Suppressor macrophage treated with lipopolysaccharide for 4 hours (primary cell): ENCODE measurements around the gene LARP1.
"Not testable (repeated sequence)": the region's sequence is repeated elsewhere in the genome, so short reads cannot be mapped to it uniquely, and the experiment has no call there.

Experiments used
- DNase-seq: peaks from one replicate; pipeline ENCODE4 v3.0.0-alpha.2; 2020

The LARP1 gene

GRCh38 chr5:154830596-154830995 lies 75.4 kb downstream of the LARP1 start:
- DNase-seq, result no peak

- DNase-seq, result no peak
Measured at GRCh38 chr5:154831451-154831850, 76.3 kb downstream of the LARP1 start.

GRCh38 chr5:154832804-154833203 lies 77.6 kb downstream of the LARP1 start:
- DNase-seq, result not testable (repeated sequence)

GRCh38 chr5:154834053-154834452 lies 78.9 kb downstream of the LARP1 start:
- DNase-seq, result no peak

GRCh38 chr5:154835701-154836052 lies 80.5 kb downstream of the LARP1 start:
- DNase-seq, result not testable (repeated sequence)

GRCh38 chr5:154836225-154836624 lies 81.0 kb downstream of the LARP1 start:
- no peak for DNase-seq

- DNase-seq, result no peak
Measured at GRCh38 chr5:154837009-154837901, 82.1 kb downstream of the LARP1 start.

- no peak for DNase-seq
Measured at GRCh38 chr5:154840435-154841272, 85.5 kb downstream of the LARP1 start.

- DNase-seq, result no peak
Measured at GRCh38 chr5:154841273-154841661, 86.1 kb downstream of the LARP1 start.

- DNase-seq, result no peak
Measured at GRCh38 chr5:154842689-154843530, 87.7 kb downstream of the LARP1 start.

- DNase-seq, result no peak
Measured at GRCh38 chr5:154844809-154845208, 89.6 kb downstream of the LARP1 start.

GRCh38 chr5:154849264-154849785 lies 94.1 kb downstream of the LARP1 start:
- no peak for DNase-seq

GRCh38 chr5:154849791-154850201 lies 94.6 kb downstream of the LARP1 start:
- DNase-seq, result peak; percentile 51

GRCh38 chr5:154850255-154851062 lies 95.3 kb downstream of the LARP1 start, which contains the start of gene FAXDC2:
FAXDC2 (minus strand) TSS chr5:154850603; CDS start chr5:154838178, 12,425 bp downstream.
- DNase-seq, result peak; percentile 72

GRCh38 chr5:154851351-154851750 lies 96.2 kb downstream of the LARP1 start:
- DNase-seq, result no peak

GRCh38 chr5:154857530-154858296 lies 102.5 kb downstream of the LARP1 start:
- peak; percentile 92 for DNase-seq

- peak; percentile 99 for DNase-seq
Measured at GRCh38 chr5:154858297-154858971, 103.3 kb downstream of the LARP1 start, which contains the start of gene CNOT8. CNOT8 (plus strand) TSS chr5:154858627; CDS start chr5:154863279, 4,652 bp downstream.

GRCh38 chr5:154858972-154859871 lies 104.0 kb downstream of the LARP1 start:
- DNase-seq, result peak; percentile 66

- DNase-seq, result peak; percentile 65
Measured at GRCh38 chr5:154860123-154860522, 104.9 kb downstream of the LARP1 start.
